Retinal pigment epithelial cell (primary cell): Measurements from ENCODE around the gene CUEDC1.

ENCODE experiments used
- DNase-seq: peaks from one replicate; pipeline ENCODE4 v3.0.0-alpha.2; 2010; ENCODE audit warnings: low read depth
- H3K4me3 ChIP-seq: 2 replicates; pipeline ENCODE4 v1.5.1; 2011; ENCODE audit warnings: mild to moderate bottlenecking, low read length, control low read depth, moderate library complexity
- TF ChIP-seq, protein P1 (sequence below): conservative IDR thresholded peaks from 2 replicates; pipeline ENCODE4 v1.5.1; 2011; ENCODE audit warnings: low read depth, low read length, control low read depth, inconsistent platforms

The CUEDC1 gene

DNA sequence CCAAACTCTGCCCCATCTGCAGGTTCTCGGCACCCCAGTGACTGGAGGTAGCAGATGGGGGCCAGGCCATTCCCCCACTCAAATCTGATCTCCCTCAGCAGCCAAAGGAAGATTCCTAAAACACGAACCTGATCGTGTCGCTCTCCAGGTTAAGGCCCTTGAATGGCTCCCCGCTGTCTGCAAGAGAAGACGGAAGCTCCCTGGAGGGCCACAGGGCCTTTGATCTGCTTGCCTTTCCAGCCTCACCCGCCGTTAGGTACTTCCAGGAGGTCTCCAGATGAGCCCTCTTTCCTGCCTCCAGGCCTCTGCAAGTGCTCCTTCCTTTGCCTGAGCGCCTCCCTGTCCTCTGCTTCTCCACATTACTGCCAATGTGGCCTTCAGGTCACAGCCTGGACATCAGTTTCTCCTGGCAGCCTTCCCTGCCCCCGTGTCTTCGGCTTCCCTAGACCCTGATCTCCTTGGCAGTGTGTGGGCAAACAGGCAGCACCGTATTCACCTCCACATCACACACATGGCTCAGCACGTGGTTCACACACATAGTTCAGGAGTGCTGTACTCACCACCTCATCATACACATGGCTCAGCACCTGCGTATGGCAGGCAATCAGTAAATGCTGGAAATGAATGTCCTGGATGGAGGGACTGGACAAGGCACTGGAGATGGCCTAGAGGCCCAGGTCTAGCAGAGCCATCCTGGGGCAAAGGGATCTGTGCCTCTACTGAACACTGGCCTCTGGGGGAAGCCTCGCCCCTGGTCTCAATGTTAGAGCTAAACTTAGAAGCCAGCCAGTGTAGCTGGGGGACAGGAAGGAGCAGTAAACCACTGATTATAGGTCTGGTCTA, 79.0 kb downstream of the CUEDC1 start:
- H3K4me3 ChIP-seq = no peak overlapping the region
- TF ChIP-seq, protein P1, sequence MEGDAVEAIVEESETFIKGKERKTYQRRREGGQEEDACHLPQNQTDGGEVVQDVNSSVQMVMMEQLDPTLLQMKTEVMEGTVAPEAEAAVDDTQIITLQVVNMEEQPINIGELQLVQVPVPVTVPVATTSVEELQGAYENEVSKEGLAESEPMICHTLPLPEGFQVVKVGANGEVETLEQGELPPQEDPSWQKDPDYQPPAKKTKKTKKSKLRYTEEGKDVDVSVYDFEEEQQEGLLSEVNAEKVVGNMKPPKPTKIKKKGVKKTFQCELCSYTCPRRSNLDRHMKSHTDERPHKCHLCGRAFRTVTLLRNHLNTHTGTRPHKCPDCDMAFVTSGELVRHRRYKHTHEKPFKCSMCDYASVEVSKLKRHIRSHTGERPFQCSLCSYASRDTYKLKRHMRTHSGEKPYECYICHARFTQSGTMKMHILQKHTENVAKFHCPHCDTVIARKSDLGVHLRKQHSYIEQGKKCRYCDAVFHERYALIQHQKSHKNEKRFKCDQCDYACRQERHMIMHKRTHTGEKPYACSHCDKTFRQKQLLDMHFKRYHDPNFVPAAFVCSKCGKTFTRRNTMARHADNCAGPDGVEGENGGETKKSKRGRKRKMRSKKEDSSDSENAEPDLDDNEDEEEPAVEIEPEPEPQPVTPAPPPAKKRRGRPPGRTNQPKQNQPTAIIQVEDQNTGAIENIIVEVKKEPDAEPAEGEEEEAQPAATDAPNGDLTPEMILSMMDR = no peak
- DNase-seq = no peak

GRCh38 chr17:57875290-57876022, 79.8 kb downstream of the CUEDC1 start:
- peak; percentile 97 for DNase-seq
- TF ChIP-seq, protein P1 = peak; percentile 65
- peak overlapping the region; percentile 6 for H3K4me3 ChIP-seq

GRCh38 chr17:57874434-57875289, 80.5 kb downstream of the CUEDC1 start:
- peak; percentile 88 for DNase-seq

GRCh38 chr17:57874058-57874419, 81.2 kb downstream of the CUEDC1 start:
- TF ChIP-seq, protein P1 = no peak
- no peak overlapping the region for H3K4me3 ChIP-seq
- DNase-seq = no peak

More at GRCh38 chr17:57874434-57875289, 80.5 kb downstream of the CUEDC1 start:
- peak overlapping the region; percentile 6 for H3K4me3 ChIP-seq
- TF ChIP-seq, protein P1 = no peak

DNA sequence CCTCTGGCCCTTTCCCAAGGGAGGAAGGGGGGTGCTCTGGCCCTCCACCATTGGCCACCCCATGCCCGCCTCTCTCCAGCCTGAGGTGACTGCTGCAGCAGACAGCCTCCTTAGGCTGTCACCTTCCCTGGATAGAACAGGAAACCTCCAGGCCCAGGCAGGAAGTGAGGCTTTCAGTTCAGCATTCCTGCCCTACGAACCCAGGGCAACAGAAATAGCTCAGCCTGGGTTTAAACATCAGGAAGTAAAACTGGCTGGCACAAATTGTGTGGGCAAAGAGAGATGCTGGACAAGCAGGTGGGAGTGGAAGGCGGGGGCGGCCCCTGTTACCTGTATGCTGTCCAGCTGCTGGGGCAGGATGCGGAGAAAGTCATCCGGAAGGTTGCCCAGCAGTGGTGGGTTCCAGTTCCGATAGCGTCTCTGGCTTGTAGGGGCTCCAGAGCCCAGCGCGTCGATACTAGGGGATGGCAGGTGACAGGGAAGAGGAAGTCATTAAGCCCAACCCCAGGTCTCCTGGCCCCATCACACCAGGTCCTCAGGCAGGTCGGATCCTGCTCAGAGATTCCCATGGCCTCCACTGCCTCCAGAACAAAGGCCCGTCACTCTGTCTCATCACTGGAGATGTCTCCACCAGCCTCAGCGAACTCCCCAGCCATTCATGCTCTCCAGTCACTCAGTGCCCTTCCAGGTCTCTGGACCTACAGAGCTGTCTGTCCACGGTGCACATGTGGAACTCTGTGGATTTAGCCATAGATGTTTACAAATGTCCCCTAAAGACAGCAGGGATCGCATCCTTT, 81.8 kb downstream of the CUEDC1 start:
- no peak overlapping the region for H3K4me3 ChIP-seq
- TF ChIP-seq, protein P1 = no peak

GRCh38 chr17:57872536-57872935, 82.7 kb downstream of the CUEDC1 start:
- DNase-seq = no peak
- TF ChIP-seq, protein P1 = no peak
- H3K4me3 ChIP-seq = no peak overlapping the region

More for the DNA sequence above, 81.8 kb downstream of the CUEDC1 start:
- DNase-seq = no peak
